ENCODE measurements around the gene SFMBT1. TPM values are rescaled to one million over a fixed set of nuclear protein-coding genes. Genes with fewer than 3 reads are reported as not detected.

The SFMBT1 gene
- total and polyA plus RNA-seq, 2 experiments from 2014 or later: 5.3 to 24.0 TPM

- H3K79me2 ChIP-seq (replicated peaks; ENCODE audit: insufficient read depth): peaks cover 37% of the 10 kb centered on the region
- peak; percentile 62 for ATAC-seq
- TF ChIP-seq JUNB (IDR thresholded peaks at IDR 0.05; ENCODE audit: unreplicated experiment) (no peak), ZNF462 (CRISPR knock-in tag; IDR thresholded peaks at IDR 0.05) (no peak), POLR2AphosphoS5 (IDR thresholded peaks at IDR 0.05; ENCODE audit: low read depth) (0 out of 2 replicates have a peak, but pooled peaks have one; percentile 31)
- H3K4me2 ChIP-seq: peak overlapping the region; percentile 84
- H4K20me1 ChIP-seq (replicated peaks; ENCODE audit: insufficient read depth): peaks cover 13% of the 10 kb centered on the region
- H3K4me3 ChIP-seq: peak overlapping the region; percentile 83
- no peaks in the 10 kb centered on the region for H3K9me2 ChIP-seq (ENCODE audit: insufficient read depth)
- 0 out of 2 replicates have a peak, but pooled peaks cover 6% of the 10 kb centered on the region for H3K27me3 ChIP-seq (ENCODE audit: insufficient read depth)
- H3K36me3 Mint-ChIP-seq (ENCODE audit: low read depth): peaks cover 5% of the 10 kb centered on the region; the same call in 1 of the 3 replicates
- H3K36me3 ChIP-seq (ENCODE audit: insufficient read depth): no peaks in the 10 kb centered on the region; the same call in 1 of the 2 replicates
- peaks cover 8% of the 10 kb centered on the region for H3K4me1 ChIP-seq (ENCODE audit: insufficient read depth)
- H3K9me3 Mint-ChIP-seq: no peaks in the 10 kb centered on the region; the same call in 2 of the 3 replicates
- H3K27ac ChIP-seq (ENCODE audit: low read depth): peak overlapping the region; percentile 78; the same call in 1 of the 2 replicates
- DNase-seq (ENCODE audit: low spot score): peak; percentile 77
- peaks cover 11% of the 10 kb centered on the region for H3F3A ChIP-seq (replicated peaks; ENCODE audit: low read depth)
- H2AFZ ChIP-seq: peak overlapping the region; percentile 89
- H3K27ac Mint-ChIP-seq: peak overlapping the region; percentile 80
- H3K27me3 Mint-ChIP-seq (ENCODE audit: insufficient read depth, low read depth, poor library complexity): no peaks in the 10 kb centered on the region
- H3K4me3 Mint-ChIP-seq: peak overlapping the region; percentile 95
- H3K4me1 Mint-ChIP-seq: peaks cover 18% of the 10 kb centered on the region
Measured at GRCh38 chr3:52896613-52897012, 149.3 kb downstream of the SFMBT1 start.

- Mint-ChIP-seq H3K9me3 (no peaks in the 10 kb centered on the region; the same call in 2 of the 3 replicates), H3K27ac (no peak overlapping the region)
- H3K4me2 ChIP-seq: peak overlapping the region; percentile 84
- TF ChIP-seq CREB1 (CRISPR knock-in tag; IDR thresholded peaks at IDR 0.05; ENCODE audit: low read depth): no peak
- TF ChIP-seq NANOG (IDR thresholded peaks at IDR 0.05; ENCODE audit: borderline replicate concordance): no peak
- no peak for TF ChIP-seq STAT1 (IDR thresholded peaks at IDR 0.05; ENCODE audit: unreplicated experiment)
- TF ChIP-seq JUNB (IDR thresholded peaks at IDR 0.05; ENCODE audit: unreplicated experiment): no peak
- TF ChIP-seq ZNF462 (CRISPR knock-in tag; IDR thresholded peaks at IDR 0.05): no peak
Measured at GRCh38 chr3:52896151-52896550, 149.7 kb downstream of the SFMBT1 start.

More at GRCh38 chr3:52896151-52896550, 149.7 kb downstream of the SFMBT1 start:
- H3K27me3 Mint-ChIP-seq (ENCODE audit: insufficient read depth, low read depth, poor library complexity): no peaks in the 10 kb centered on the region
- Histone ChIP-seq H3K4me1 (ENCODE audit: insufficient read depth) (peaks cover 8% of the 10 kb centered on the region), H3F3A (replicated peaks; ENCODE audit: low read depth) (peaks cover 11% of the 10 kb centered on the region), H2AFZ (no peak overlapping the region), H3K27me3 (ENCODE audit: insufficient read depth) (0 out of 2 replicates have a peak, but pooled peaks cover 6% of the 10 kb centered on the region), H3K4me3 (peak overlapping the region; percentile 83), H4K20me1 (replicated peaks; ENCODE audit: insufficient read depth) (peaks cover 13% of the 10 kb centered on the region), H3K79me2 (replicated peaks; ENCODE audit: insufficient read depth) (peaks cover 42% of the 10 kb centered on the region), H3K36me3 (ENCODE audit: insufficient read depth) (no peaks in the 10 kb centered on the region; the same call in 1 of the 2 replicates), H3K27ac (ENCODE audit: low read depth) (peak overlapping the region; percentile 78; the same call in 1 of the 2 replicates), H3K9me2 (ENCODE audit: insufficient read depth) (no peaks in the 10 kb centered on the region)
- DNase-seq (ENCODE audit: low spot score) (no peak), ATAC-seq (no peak)
- peaks cover 5% of the 10 kb centered on the region; the same call in 1 of the 3 replicates for H3K36me3 Mint-ChIP-seq (ENCODE audit: low read depth)
- peaks cover 19% of the 10 kb centered on the region for H3K4me1 Mint-ChIP-seq
- peak overlapping the region; percentile 95 for H3K4me3 Mint-ChIP-seq

Data from GM23338 (cell line).